ENCODE results near the gene DPY19L3.
"Not testable (repeated sequence)": the region's sequence is repeated elsewhere in the genome, so short reads cannot be mapped to it uniquely, and the experiment has no call there.

The DPY19L3 gene

GRCh38 chr19:32483574-32483973 lies 78.0 kb downstream of the DPY19L3 start:
- no peak for FAIRE-seq
- no peak for DNase-seq (ENCODE audit: insufficient read length, low spot score)

GRCh38 chr19:32489971-32490370 lies 84.4 kb downstream of the DPY19L3 start:
- FAIRE-seq (no peak), DNase-seq (ENCODE audit: insufficient read length, low spot score) (no peak)

GRCh38 chr19:32497391-32497790 lies 91.8 kb downstream of the DPY19L3 start:
- DNase-seq (ENCODE audit: insufficient read length, low spot score) (no peak), FAIRE-seq (no peak)

- FAIRE-seq (no peak), DNase-seq (ENCODE audit: insufficient read length, low spot score) (no peak)
These were observed 93.2 kb downstream of the DPY19L3 start for GRCh38 chr19:32498648-32499200.

- not testable (repeated sequence) for FAIRE-seq; DNase-seq (ENCODE audit: insufficient read length, low spot score)
These were observed 106.9 kb downstream of the DPY19L3 start for GRCh38 chr19:32512498-32512897.

GRCh38 chr19:32519023-32519422 lies 113.5 kb downstream of the DPY19L3 start:
- DNase-seq (ENCODE audit: insufficient read length, low spot score) (no peak), FAIRE-seq (no peak)

- no peak for FAIRE-seq
- no peak for DNase-seq (ENCODE audit: insufficient read length, low spot score)
These were observed 117.4 kb downstream of the DPY19L3 start for GRCh38 chr19:32522967-32523366.

- FAIRE-seq = no peak
- no peak for DNase-seq (ENCODE audit: insufficient read length, low spot score)
These were observed 121.3 kb downstream of the DPY19L3 start for GRCh38 chr19:32526895-32527294.

GRCh38 chr19:32530773-32531172 lies 125.2 kb downstream of the DPY19L3 start:
- no peak for FAIRE-seq
- DNase-seq (ENCODE audit: insufficient read length, low spot score) = no peak

GRCh38 chr19:32532233-32532632 lies 126.7 kb downstream of the DPY19L3 start:
- no peak for DNase-seq (ENCODE audit: insufficient read length, low spot score)
- no peak for FAIRE-seq
